ENCODE results near the gene RMI2. TPM values are rescaled to one million over a fixed set of nuclear protein-coding genes. Genes with fewer than 3 reads are reported as not detected.
A peak's percentile ranks its signal among the peaks of the same experiment; 100 is the strongest.

RMI2 gene
- total and polyA plus RNA-seq, 9 of the 15 experiments (the other 6 are each of a cell fraction or from before 2014, with no cell fraction given) = 8.0 to 43.4 (median 32.5) TPM

- TF ChIP-seq ZNF277 (CRISPR knock-in tag; IDR thresholded peaks at IDR 0.05; ENCODE audit: borderline replicate concordance) (no peak), ADNP (tag; IDR thresholded peaks at IDR 0.05) (peak; percentile 83), CHD4 (IDR thresholded peaks at IDR 0.05; ENCODE audit: insufficient read depth, insufficient replicate concordance, low read depth, low read length, poor library complexity, severe bottlenecking) (peak; percentile 39), NBN (IDR thresholded peaks at IDR 0.05; ENCODE audit: low read depth) (no peak), SMARCA5 (IDR thresholded peaks at IDR 0.05) (peak; percentile 91), CREB5 (CRISPR knock-in tag; IDR thresholded peaks at IDR 0.05) (no peak), KDM1A (IDR thresholded peaks at IDR 0.05) (peak; percentile 72 to 82), ZNF79 (CRISPR knock-in tag; IDR thresholded peaks at IDR 0.05; ENCODE audit: low read depth) (no peak), RCOR1 (IDR thresholded peaks at IDR 0.05; ENCODE audit: borderline replicate concordance in 1 of 2, low read depth in 2 of 2, low read length in 2 of 2) (peak in 1 of 2 experiments; percentile 62; a peak in 1 of 4 replicates), HDAC2 (IDR thresholded peaks at IDR 0.05) (peak; percentile 60; the same call in 1 of the 2 replicates), EHMT2 (IDR thresholded peaks at IDR 0.05) (no peak), FOS (IDR thresholded peaks at IDR 0.05; ENCODE audit: extremely low read depth, insufficient read length) (no peak), PHF20 (IDR thresholded peaks at IDR 0.05; ENCODE audit: partially characterized antibody) (peak; percentile 27), IRF2 (CRISPR knock-in tag; IDR thresholded peaks at IDR 0.05) (no peak), EZH2 (IDR thresholded peaks at IDR 0.05; ENCODE audit: borderline replicate concordance, low read depth, low read length) (no peak)
Observed at GRCh38 chr16:11331967-11332366, 13.3 kb upstream of the RMI2 start (continued).
